K562 (cell line): ENCODE measurements around the gene TRUB2. TPM values are rescaled to one million over a fixed set of nuclear protein-coding genes. Genes with fewer than 3 reads are reported as not detected.

Experiments used
- ARID3A ChIP-seq: IDR thresholded peaks from 2 replicates; pipeline ENCODE4 v1.6.1; 2012; ENCODE audit warnings: low read depth, low read length, improper control_type of control experiment, borderline replicate concordance
- ATF6 ChIP-seq: sonication (generic); formaldehyde crosslinking; IDR thresholded peaks from 2 replicates; pipeline ENCODE4 v1.4.0; 2020; ENCODE audit warnings: mild to moderate bottlenecking, missing genetic modification reagents
- CHD4 ChIP-seq: fragments of 200-600 bp; sonication (generic); IDR thresholded peaks from 3 replicates; pipeline ENCODE4 v1.6.1; 2012; ENCODE audit warnings: low read depth, mild to moderate bottlenecking, mixed read lengths, low read length, inconsistent platforms; ENCODE audit not compliant: insufficient read depth, insufficient replicate concordance, poor library complexity, severe bottlenecking
- FOXA1 ChIP-seq: fragments of 450-650 bp; IDR thresholded peaks from 2 replicates; pipeline ENCODE4 v1.6.1; 2016; ENCODE audit warnings: mild to moderate bottlenecking, borderline replicate concordance
- HDAC8 ChIP-seq: fragments of 450-650 bp; IDR thresholded peaks from 2 replicates; pipeline ENCODE4 v1.6.1; 2016; ENCODE audit warnings: mild to moderate bottlenecking, missing genetic modification characterization, moderate library complexity, missing compliant biosample characterization
- HINFP ChIP-seq: fragments of 450-650 bp; conservative IDR thresholded peaks from 2 replicates; pipeline ENCODE4 v1.6.1; 2016; ENCODE audit warnings: missing genetic modification characterization, low read depth, mild to moderate bottlenecking, control low read depth, missing compliant biosample characterization
- JUND ChIP-seq, 2 experiments: IDR thresholded peaks; 2 replicates in 1 of 2; 3 replicates in 1 of 2; pipeline ENCODE4 v1.6.1; 2011; ENCODE audit warnings: borderline replicate concordance in 2 of 2, low read depth in 2 of 2, low read length in 2 of 2, improper control_type of control experiment in 1 of 2, missing biosample characterization in 1 of 2, missing genetic modification characterization in 1 of 2, missing genetic modification reagents in 1 of 2
- LEF1 ChIP-seq: fragments of 450-650 bp; IDR thresholded peaks from 2 replicates; pipeline ENCODE4 v1.6.1; 2016; ENCODE audit warnings: mild to moderate bottlenecking
- NFRKB ChIP-seq: fragments of 450-650 bp; IDR thresholded peaks from 2 replicates; pipeline ENCODE4 v1.6.1; 2016; ENCODE audit warnings: low read depth
- RCOR1 ChIP-seq, 2 experiments: IDR thresholded peaks; 2 replicates each; pipeline ENCODE4 v1.6.1; 2012; ENCODE audit warnings: low read depth in 2 of 2, low read length in 2 of 2, borderline replicate concordance in 1 of 2, improper control_type of control experiment in 1 of 2
- SIN3A ChIP-seq, 2 experiments: fragments of 150-350 bp in 1 of 2; IDR thresholded peaks; 2 replicates each; pipeline ENCODE4 v1.6.1; 2011 to 2016; ENCODE audit warnings: borderline replicate concordance in 2 of 2, low read depth in 2 of 2, low read length in 2 of 2, mild to moderate bottlenecking in 2 of 2, moderate library complexity in 2 of 2; ENCODE audit not compliant: control insufficient read depth in 1 of 2
- SPI1 ChIP-seq: IDR thresholded peaks from 2 replicates; pipeline ENCODE4 v1.6.1; 2011; ENCODE audit warnings: low read depth, low read length, control low read depth, borderline replicate concordance
- U2AF2 ChIP-seq: fragments of 200-400 bp; formaldehyde crosslinking; optimal IDR thresholded peaks from 2 replicates; pipeline ENCODE3; 2017; ENCODE audit warnings: low read depth, mild to moderate bottlenecking, low read length
- ZNF436 ChIP-seq: fragments of 250-450, 450-650 bp; sonication (Bioruptor Pico); formaldehyde crosslinking; IDR thresholded peaks from 2 replicates; pipeline ENCODE4 v1.7.0; 2020; ENCODE audit warnings: mild to moderate bottlenecking
- ZNF512 ChIP-seq: IDR thresholded peaks from 2 replicates; pipeline ENCODE4 v1.6.1; 2016; ENCODE audit warnings: missing genetic modification characterization, missing compliant biosample characterization
- ZNF583 ChIP-seq: fragments of 250-450 bp; sonication (Bioruptor Pico); IDR thresholded peaks from 2 replicates; pipeline ENCODE4 v1.4.0; 2020
- ZNF79 ChIP-seq: fragments of 250-450 bp; sonication (Bioruptor Pico); IDR thresholded peaks from 2 replicates; pipeline ENCODE4 v1.4.0; 2020; ENCODE audit warnings: low read depth, mild to moderate bottlenecking, moderate library complexity
- polyA plus RNA-seq, 8 experiments: library from polyadenylated mRNA; depleted of rRNA in 4 of 8; stranded (reverse) in 5 of 8; unstranded in 3 of 8; fragments of >200 nt; fragmentation: Nextera tagmentation in 2 of 8; fragmentation: Illumina TruSeq in 1 of 8; extraction: Ambion mirVana in 2 of 8; extraction: Trizol in 1 of 8; gene quantifications; 2 replicates each; pipeline versions ENCODE4 v1.2.1 to v1.2.3, GENCODE V29; 2011 to 2014; ENCODE audit warnings: inconsistent platforms in 1 of 8, missing spikeins in 1 of 8
- total RNA-seq, 7 experiments: library from RNA; depleted of rRNA in 6 of 7; stranded (reverse); fragments of >200 nt in 6 of 7; fragmentation: Illumina TruSeq in 2 of 7; extraction: Trizol in 2 of 7; gene quantifications; 2 replicates each; pipeline versions ENCODE4 v1.2.1 to v1.2.3, GENCODE V29; 2011 to 2021; ENCODE audit warnings: low replicate concordance in 1 of 7

TRUB2 gene
- total and polyA plus RNA-seq, 9 of the 15 experiments (the other 6 are each of a cell fraction or from before 2014, with no cell fraction given): 9.3 to 110 (median 63.0) TPM

- TF ChIP-seq ATF6 (CRISPR knock-in tag): no peak
- peak; percentile 4 for TF ChIP-seq CHD4
- no peak for TF ChIP-seq SPI1
- 0 out of 2 replicates have a peak, but pooled peaks have one; percentile 28 for TF ChIP-seq ZNF436 (CRISPR knock-in tag)
- 0 out of 2 replicates have a peak, but pooled peaks have one; percentile 5 for TF ChIP-seq ZNF79 (CRISPR knock-in tag)
- no peak for TF ChIP-seq FOXA1
- no peak for TF ChIP-seq ZNF583 (CRISPR knock-in tag)
- no peak for TF ChIP-seq ZNF512
- peak in 1 of 2 experiments; percentile 50; a peak in 1 of 4 replicates for TF ChIP-seq RCOR1 (IDR thresholded peaks at IDR 0.05; ENCODE audit: borderline replicate concordance in 1 of 2, low read depth in 2 of 2, low read length in 2 of 2)
- TF ChIP-seq SIN3A (IDR thresholded peaks at IDR 0.05; ENCODE audit: borderline replicate concordance in 2 of 2, control insufficient read depth in 1 of 2, low read depth in 2 of 2, low read length in 2 of 2): no peak
- TF ChIP-seq LEF1: no peak
- no peak for TF ChIP-seq NFRKB
- 0 out of 2 replicates have a peak, but pooled peaks have one; percentile 2 for TF ChIP-seq JUND (IDR thresholded peaks at IDR 0.05; ENCODE audit: borderline replicate concordance, low read depth, low read length)
- no peak for TF ChIP-seq JUND (tag; IDR thresholded peaks at IDR 0.05; ENCODE audit: borderline replicate concordance, low read depth, low read length)
- no peak for TF ChIP-seq ARID3A
- TF ChIP-seq HINFP: no peak
- no peak for TF ChIP-seq U2AF2
- TF ChIP-seq HDAC8 (tag): 0 out of 2 replicates have a peak, but pooled peaks have one; percentile 28
Measured at GRCh38 chr9:128276574-128277270, 45.5 kb downstream of the TRUB2 start (continued).
